Muscle of leg (tissue), 11 donors: ENCODE measurements around the gene ADAMTS13. TPM values are rescaled to one million over a fixed set of nuclear protein-coding genes. Genes with fewer than 3 reads are reported as not detected.
A peak's percentile ranks its signal among the peaks of the same experiment; 100 is the strongest.

Experiments
- DNase-seq: peaks from one replicate; pipeline ENCODE4 v3.0.0; 2013
- H3K27ac ChIP-seq: one replicate; pipeline ENCODE4 v1.5.1; 2013; ENCODE audit warnings: mild to moderate bottlenecking, low read length, control low read depth
- H3K27me3 ChIP-seq: one replicate; pipeline ENCODE4 v1.6.1; 2013; ENCODE audit warnings: low read length; ENCODE audit not compliant: control insufficient read depth, insufficient read depth
- H3K36me3 ChIP-seq: one replicate; pipeline ENCODE4 v1.6.1; 2013; ENCODE audit warnings: low read length; ENCODE audit not compliant: control insufficient read depth, insufficient read depth
- H3K4me1 ChIP-seq: one replicate; pipeline ENCODE4 v1.6.1; 2013; ENCODE audit warnings: low read length; ENCODE audit not compliant: control insufficient read depth, insufficient read depth
- H3K4me3 ChIP-seq: one replicate; pipeline ENCODE4 v1.5.1; 2013; ENCODE audit warnings: low read length, control low read depth
- H3K9me3 ChIP-seq: replicated peaks from 2 replicates; pipeline ENCODE4 v1.6.1; 2013; ENCODE audit warnings: low read depth, low read length; ENCODE audit not compliant: control insufficient read depth
- WGBS: methylation state at CpG from one replicate; pipeline ENCODE4 v1.1.5; 2013; ENCODE audit warnings: missing lambda C conversion rate; ENCODE audit not compliant: insufficient coverage; 5-methylcytosine and 5-hydroxymethylcytosine counted together
- polyA plus RNA-seq, 8 donors: library from polyadenylated mRNA; unstranded; fragments of 120-200 nt; gene quantifications; one replicate each; pipeline versions ENCODE4 v1.2.1 to v1.2.3, GENCODE V29; 2013; ENCODE audit warnings: inconsistent platforms in 1 of 8, low replicate concordance in 1 of 8; ENCODE audit not compliant: insufficient read length in 8 of 8, insufficient read depth in 1 of 8
- total RNA-seq: library from RNA; stranded (reverse); fragments of 120-200 nt; gene quantifications from one replicate; pipeline ENCODE4 v1.2.4, GENCODE V29; 2013

Gene ADAMTS13
- total and polyA plus RNA-seq, 9 donors: 3.4 to 10.5 (median 8.0) TPM

DNA sequence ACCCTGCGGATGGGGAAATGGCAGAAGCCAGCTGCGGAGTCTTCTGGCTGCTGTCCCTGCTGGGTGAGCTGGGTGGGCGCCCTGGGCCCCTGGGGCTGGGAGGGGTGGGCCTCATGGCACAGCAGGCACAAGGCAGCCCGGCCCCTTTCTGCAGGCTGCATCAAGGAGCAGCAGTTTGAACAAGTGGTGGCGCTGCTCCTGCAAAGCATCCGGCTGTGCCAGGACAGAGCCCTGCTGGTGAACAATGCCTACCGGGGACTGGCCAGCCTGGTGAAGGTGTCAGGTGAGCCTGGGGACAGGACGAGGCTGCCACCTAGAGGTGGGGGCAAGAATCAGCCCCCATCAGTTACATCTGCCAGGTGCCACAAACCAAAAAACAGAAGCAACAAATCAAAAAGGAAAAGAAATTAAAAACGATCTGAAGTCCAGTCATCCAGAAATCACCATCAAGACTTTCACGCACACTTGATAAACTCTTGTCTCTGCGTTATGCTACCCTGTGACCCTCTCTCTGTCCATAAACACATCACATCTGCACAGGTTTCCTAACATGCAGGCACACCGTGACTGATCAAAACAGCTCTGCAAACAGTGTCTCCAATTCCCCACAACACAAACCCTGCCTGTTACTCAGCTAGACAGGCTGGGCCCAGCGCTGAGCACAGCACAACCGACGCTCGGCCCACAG, 18.3 kb upstream of the ADAMTS13 start:
- Histone ChIP-seq H3K36me3 (peaks cover 57% of the 10 kb centered on the region), H3K4me3 (no peak overlapping the region), H3K27me3 (no peaks in the 10 kb centered on the region), H3K4me1 (peaks cover 13% of the 10 kb centered on the region), H3K9me3 (no peaks in the 10 kb centered on the region), H3K27ac (no peak overlapping the region)
- 69% methylated on average over 15 of the region's 16 CpGs for WGBS
- DNase-seq: no peak

- Histone ChIP-seq H3K36me3 (peaks cover 59% of the 10 kb centered on the region), H3K27me3 (no peaks in the 10 kb centered on the region)
These were observed 17.6 kb upstream of the ADAMTS13 start for GRCh38 chr9:133404454-133405002.

GRCh38 chr9:133405508-133406438, 16.4 kb upstream of the ADAMTS13 start:
- DNase-seq: peak; percentile 89
- Histone ChIP-seq H3K27me3 (no peaks in the 10 kb centered on the region), H3K4me1 (peaks cover 13% of the 10 kb centered on the region), H3K27ac (peak overlapping the region; percentile 69), H3K36me3 (peaks cover 68% of the 10 kb centered on the region), H3K4me3 (no peak overlapping the region), H3K9me3 (no peaks in the 10 kb centered on the region)
- WGBS: 43% methylated on average over 10 of the region's 19 CpGs

More at GRCh38 chr9:133404454-133405002, 17.6 kb upstream of the ADAMTS13 start:
- DNase-seq: no peak
- Histone ChIP-seq H3K4me1 (peaks cover 13% of the 10 kb centered on the region), H3K27ac (no peak overlapping the region), H3K4me3 (no peak overlapping the region), H3K9me3 (no peaks in the 10 kb centered on the region)
- 87% methylated on average over 2 of the region's 12 CpGs for WGBS

GRCh38 chr9:133406480-133407307, 15.5 kb upstream of the ADAMTS13 start:
- DNase-seq: peak; percentile 67

DNA sequence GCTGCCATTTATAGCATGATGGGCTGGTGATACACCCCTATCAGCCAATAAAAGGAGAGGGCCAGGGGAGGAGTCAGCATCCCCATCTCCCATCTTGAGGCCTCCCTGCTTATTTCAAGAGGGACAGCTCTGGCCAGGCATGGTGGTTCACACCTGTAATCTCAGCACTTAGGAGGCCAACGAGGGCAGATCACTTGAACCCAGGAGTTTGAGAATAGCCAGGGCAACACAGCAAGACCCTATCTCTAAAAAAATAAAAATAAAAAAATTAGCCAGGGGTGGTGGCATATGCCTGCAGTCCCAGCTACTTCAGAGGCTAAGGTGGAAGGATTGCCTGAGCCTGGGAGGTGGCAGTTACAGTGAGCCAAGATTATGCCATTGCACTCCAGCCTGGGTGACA, 14.1 kb upstream of the ADAMTS13 start:
- WGBS: no CpG with 5 or more reads among the region's 1 CpG
- H3K9me3 ChIP-seq: no peaks in the 10 kb centered on the region
- H3K27me3 ChIP-seq: no peaks in the 10 kb centered on the region
- no peak overlapping the region for H3K4me3 ChIP-seq
- peaks cover 13% of the 10 kb centered on the region for H3K4me1 ChIP-seq
- peaks cover 79% of the 10 kb centered on the region for H3K36me3 ChIP-seq
- H3K27ac ChIP-seq: no peak overlapping the region
- DNase-seq: no peak

More at GRCh38 chr9:133406480-133407307, 15.5 kb upstream of the ADAMTS13 start:
- H3K4me1 ChIP-seq: peaks cover 13% of the 10 kb centered on the region
- H3K4me3 ChIP-seq: no peak overlapping the region
- H3K27me3 ChIP-seq: no peaks in the 10 kb centered on the region
- peak overlapping the region; percentile 13 for H3K27ac ChIP-seq
- peaks cover 75% of the 10 kb centered on the region for H3K36me3 ChIP-seq
- 61% methylated on average over 7 of the region's 24 CpGs for WGBS
- no peaks in the 10 kb centered on the region for H3K9me3 ChIP-seq

DNA sequence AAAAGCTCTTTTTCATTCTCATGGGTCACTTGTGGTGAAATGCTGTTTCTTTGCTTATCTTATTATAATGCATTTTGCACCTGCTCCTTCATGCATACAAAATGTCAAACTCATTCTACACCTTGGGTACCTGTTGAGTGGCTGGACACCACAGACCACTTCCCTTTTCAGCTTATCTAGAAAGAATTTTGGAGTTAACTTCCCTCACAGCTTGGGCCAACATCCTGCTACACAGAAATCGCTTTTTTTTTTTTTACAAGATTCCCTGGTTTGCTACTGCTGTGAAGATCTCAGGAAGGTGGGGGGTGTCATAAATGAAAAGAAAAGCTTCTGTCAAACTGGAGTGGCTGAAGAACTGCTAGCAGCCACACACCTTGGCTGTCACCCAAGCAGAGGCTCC, 7.0 kb upstream of the ADAMTS13 start:
- DNase-seq: no peak
- WGBS: no CpG with 5 or more reads among the region's 1 CpG
- Histone ChIP-seq H3K4me1 (peaks cover 18% of the 10 kb centered on the region), H3K27me3 (no peaks in the 10 kb centered on the region), H3K36me3 (peaks cover 51% of the 10 kb centered on the region), H3K9me3 (no peaks in the 10 kb centered on the region), H3K4me3 (no peak overlapping the region), H3K27ac (no peak overlapping the region)

DNA sequence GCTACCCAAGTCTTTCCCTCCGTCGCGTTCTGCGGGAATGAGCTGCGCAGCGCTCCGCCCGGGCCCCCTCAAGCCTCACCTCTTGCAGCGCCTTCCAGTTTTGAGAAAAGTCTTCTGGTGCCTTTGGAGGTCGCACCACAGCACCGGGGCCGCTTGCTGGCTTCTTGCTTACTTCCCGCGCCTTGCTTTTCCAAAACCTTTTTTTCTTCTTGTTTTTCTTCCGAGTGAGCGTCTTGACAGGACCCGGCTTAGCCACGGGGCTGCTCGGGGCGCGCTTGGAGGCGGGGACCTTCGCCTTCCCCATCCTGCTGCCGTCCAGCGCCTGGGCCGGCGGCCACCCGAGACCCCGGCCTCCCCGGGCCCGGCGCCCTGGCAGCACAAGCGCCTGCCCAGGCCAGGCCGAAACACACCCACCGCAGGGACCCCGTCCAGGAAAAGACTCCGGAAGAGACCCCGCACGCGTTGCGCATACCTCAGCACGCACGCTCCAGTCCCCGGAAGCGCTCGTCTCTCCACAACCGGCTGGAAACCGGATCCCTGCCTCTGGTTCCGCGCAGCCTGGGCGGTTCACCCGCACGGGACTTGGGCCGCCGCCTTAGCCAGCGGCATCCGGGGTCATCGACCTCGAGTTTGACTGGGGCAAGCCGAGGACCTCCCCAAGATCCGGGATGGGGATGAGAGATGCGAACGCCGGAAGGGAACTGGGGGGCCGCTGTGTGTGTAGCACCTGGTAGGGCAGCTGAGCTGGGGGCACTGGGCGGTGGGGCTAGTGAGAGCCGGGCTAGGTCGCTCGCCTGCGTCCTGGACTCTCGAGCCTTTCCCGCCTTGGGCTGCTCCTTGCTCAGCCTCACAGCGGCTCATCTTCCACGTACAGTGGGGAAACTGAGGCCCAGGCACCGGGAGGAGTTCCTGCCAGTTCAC, 4.4 kb upstream of the ADAMTS13 start, which contains the start of gene REXO4:
REXO4 (minus strand) TSS at position 470 of the 921 bp plus-strand sequence; CDS start at position 304, 166 bp downstream.
- Histone ChIP-seq H3K27ac (peak within 1 kb of the TSS; percentile 96), H3K4me3 (peak within 1 kb of the TSS; percentile 70), H3K4me1 (peaks cover 18% of the 10 kb centered on the region), H3K36me3 (peaks cover 28% of the 10 kb centered on the region), H3K9me3 (no peaks in the 10 kb centered on the region), H3K27me3 (no peaks in the 10 kb centered on the region)
- DNase-seq: peak; percentile 93
- under 1% methylated on average over 70 of the region's 75 CpGs for WGBS

GRCh38 chr9:133419005-133419404, 3.2 kb upstream of the ADAMTS13 start:
- WGBS: 48% methylated on average over 11 of the region's 13 CpGs
- no peaks in the 10 kb centered on the region for H3K9me3 ChIP-seq
- no peak overlapping the region for H3K4me3 ChIP-seq
- no peaks in the 10 kb centered on the region for H3K27me3 ChIP-seq
- DNase-seq: no peak
- H3K27ac ChIP-seq: no peak overlapping the region
- peaks cover 17% of the 10 kb centered on the region for H3K36me3 ChIP-seq
- peaks cover 18% of the 10 kb centered on the region for H3K4me1 ChIP-seq

DNA sequence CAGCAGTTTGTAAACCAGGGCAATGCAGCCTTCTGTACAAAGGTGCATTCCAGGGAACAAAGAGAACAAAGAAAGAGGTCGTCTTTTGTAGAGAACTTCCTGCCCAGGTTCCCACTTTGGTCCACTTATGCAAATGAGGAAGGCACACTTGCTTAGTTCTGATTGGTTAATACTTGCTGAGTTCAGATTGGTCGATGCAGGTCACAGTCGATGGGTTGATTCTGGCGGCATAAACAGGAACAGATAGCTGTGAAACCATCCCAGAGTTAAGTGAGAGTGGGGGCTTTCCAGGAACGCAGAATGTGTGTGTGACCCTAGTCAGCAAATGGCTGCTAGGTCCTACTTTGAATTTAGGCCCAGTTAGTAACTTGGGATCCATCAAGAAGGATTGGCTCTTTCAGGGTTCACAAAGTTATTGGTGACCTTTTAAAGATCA, 1.8 kb upstream of the ADAMTS13 start:
- no peak overlapping the region for H3K4me3 ChIP-seq

More for the DNA sequence above, 1.8 kb upstream of the ADAMTS13 start:
- H3K36me3 ChIP-seq: peaks cover 3% of the 10 kb centered on the region
- H3K4me1 ChIP-seq: peaks cover 18% of the 10 kb centered on the region
- WGBS: 75% methylated on average over 4 of the region's 5 CpGs
- H3K27me3 ChIP-seq: no peaks in the 10 kb centered on the region
- H3K27ac ChIP-seq: no peak overlapping the region
- H3K9me3 ChIP-seq: no peaks in the 10 kb centered on the region
- DNase-seq: no peak
